SU-DHL-6 (cell line): ENCODE measurements around the gene LAMA2.

Experiments
- H2AFZ ChIP-seq: fragments of 200-600 bp; sonication (generic); 2 replicates; pipeline ENCODE4 v1.6.1; 2014; ENCODE audit warnings: low read depth, mild to moderate bottlenecking, moderate library complexity, mixed read lengths, antibody characterized with exemption, low read length; ENCODE audit not compliant: severe bottlenecking
- H3F3A ChIP-seq: fragments of 200-600 bp; shearing (Covaris generic); 2 replicates; pipeline ENCODE4 v1.6.0; 2016; ENCODE audit warnings: antibody characterized with exemption, mild to moderate bottlenecking; ENCODE audit not compliant: insufficient read depth
- H3K27ac ChIP-seq: fragments of 200-600 bp; sonication (generic); 2 replicates; pipeline ENCODE4 v1.5.1; 2016; ENCODE audit warnings: low read depth, mild to moderate bottlenecking, low read length, moderate library complexity, mixed read lengths
- H3K27me3 ChIP-seq: fragments of 200-600 bp; sonication (generic), shearing (Covaris generic); 2 replicates; pipeline ENCODE4 v1.6.0; 2014; ENCODE audit warnings: mild to moderate bottlenecking, low read length
- H3K36me3 ChIP-seq: fragments of 200-600 bp; sonication (generic); 2 replicates; pipeline ENCODE4 v1.6.1; 2014; ENCODE audit warnings: mild to moderate bottlenecking, low read length, mixed read lengths
- H3K4me2 ChIP-seq: fragments of 300-600, 200-600 bp; shearing (Covaris generic), sonication (generic); 2 replicates; pipeline ENCODE4 v1.6.0; 2014; ENCODE audit warnings: low read length, low read depth, mild to moderate bottlenecking; ENCODE audit not compliant: poor library complexity, severe bottlenecking
- H3K4me3 ChIP-seq: fragments of 200-600 bp; sonication (generic); 2 replicates; pipeline ENCODE4 v1.5.1; 2014; ENCODE audit warnings: antibody characterized with exemption, low read length, mild to moderate bottlenecking, mixed read lengths; ENCODE audit not compliant: insufficient read depth, poor library complexity, severe bottlenecking
- H3K79me2 ChIP-seq: fragments of 200-600 bp; sonication (generic); 2 replicates; pipeline ENCODE4 v1.6.1; 2014; ENCODE audit warnings: mild to moderate bottlenecking, low read length, moderate library complexity; ENCODE audit not compliant: insufficient read depth
- H3K9ac ChIP-seq: fragments of 200-600 bp; sonication (generic); 2 replicates; pipeline ENCODE4 v1.7.0; 2014; ENCODE audit warnings: mild to moderate bottlenecking, low read length
- H3K9me2 ChIP-seq: fragments of 200-600 bp; sonication (generic); replicated peaks from 2 replicates; pipeline ENCODE4 v1.6.1; 2014; ENCODE audit warnings: low read length; ENCODE audit not compliant: insufficient read depth
- H3K9me3 ChIP-seq: fragments of 200-600 bp; sonication (generic); 2 replicates; pipeline ENCODE4 v1.6.1; 2014; ENCODE audit warnings: low read length, mixed read lengths; ENCODE audit not compliant: insufficient read depth
- H4K20me1 ChIP-seq: fragments of 200-600 bp; sonication (generic); 2 replicates; pipeline ENCODE4 v1.6.1; 2014; ENCODE audit warnings: low read depth, mild to moderate bottlenecking, antibody characterized with exemption, low read length, moderate library complexity, mixed read lengths
- EZH2phosphoT487 ChIP-seq: fragments of 200-600 bp; sonication (generic), shearing (Covaris generic); conservative IDR thresholded peaks from 2 replicates; pipeline ENCODE4 v1.6.1; 2018; ENCODE audit warnings: mild to moderate bottlenecking, antibody characterized with exemption, low read length, moderate library complexity, mixed read lengths
- TF ChIP-seq, protein P1 (sequence below): fragments of 200-600 bp; sonication (generic); IDR thresholded peaks from one replicate; pipeline ENCODE4 v1.5.1; 2017; ENCODE audit warnings: antibody characterized with exemption, mild to moderate bottlenecking, low read length, moderate library complexity; ENCODE audit not compliant: insufficient read depth, poor library complexity, severe bottlenecking

The LAMA2 gene

DNA sequence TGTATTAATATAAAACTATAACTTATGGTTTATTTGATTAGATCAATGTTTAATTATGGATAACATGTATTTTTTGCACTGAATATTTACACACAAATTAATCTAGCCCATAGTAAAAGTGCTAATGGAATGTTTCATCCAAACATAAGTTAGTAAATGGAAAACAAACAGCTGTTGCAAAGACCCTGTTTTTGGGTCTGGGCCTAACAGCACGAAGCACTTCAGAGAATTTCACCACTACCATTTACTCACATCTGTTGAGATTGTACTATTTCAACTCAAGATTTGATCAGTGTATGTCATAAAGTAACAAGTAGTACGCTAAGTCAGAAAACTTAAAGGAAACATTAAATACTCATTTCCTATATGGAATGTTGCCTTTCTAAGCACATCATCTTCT is 359.6 kb downstream of the LAMA2 start:
- Histone ChIP-seq H3K27me3 (no peaks in the 10 kb centered on the region; the same call in 1 of the 2 replicates), H3K4me2 (no peak overlapping the region), H3K36me3 (no peaks in the 10 kb centered on the region), H3K79me2 (no peaks in the 10 kb centered on the region), H3K9ac (no peak overlapping the region), H3F3A (no peaks in the 10 kb centered on the region), H3K4me3 (no peak overlapping the region), H3K9me3 (no peaks in the 10 kb centered on the region), H2AFZ (no peak overlapping the region), H3K9me2 (no peaks in the 10 kb centered on the region), H3K27ac (no peak overlapping the region), H4K20me1 (no peaks in the 10 kb centered on the region)
- no peak for TF ChIP-seq EZH2phosphoT487
- TF ChIP-seq, protein P1, sequence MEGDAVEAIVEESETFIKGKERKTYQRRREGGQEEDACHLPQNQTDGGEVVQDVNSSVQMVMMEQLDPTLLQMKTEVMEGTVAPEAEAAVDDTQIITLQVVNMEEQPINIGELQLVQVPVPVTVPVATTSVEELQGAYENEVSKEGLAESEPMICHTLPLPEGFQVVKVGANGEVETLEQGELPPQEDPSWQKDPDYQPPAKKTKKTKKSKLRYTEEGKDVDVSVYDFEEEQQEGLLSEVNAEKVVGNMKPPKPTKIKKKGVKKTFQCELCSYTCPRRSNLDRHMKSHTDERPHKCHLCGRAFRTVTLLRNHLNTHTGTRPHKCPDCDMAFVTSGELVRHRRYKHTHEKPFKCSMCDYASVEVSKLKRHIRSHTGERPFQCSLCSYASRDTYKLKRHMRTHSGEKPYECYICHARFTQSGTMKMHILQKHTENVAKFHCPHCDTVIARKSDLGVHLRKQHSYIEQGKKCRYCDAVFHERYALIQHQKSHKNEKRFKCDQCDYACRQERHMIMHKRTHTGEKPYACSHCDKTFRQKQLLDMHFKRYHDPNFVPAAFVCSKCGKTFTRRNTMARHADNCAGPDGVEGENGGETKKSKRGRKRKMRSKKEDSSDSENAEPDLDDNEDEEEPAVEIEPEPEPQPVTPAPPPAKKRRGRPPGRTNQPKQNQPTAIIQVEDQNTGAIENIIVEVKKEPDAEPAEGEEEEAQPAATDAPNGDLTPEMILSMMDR: no peak

DNA sequence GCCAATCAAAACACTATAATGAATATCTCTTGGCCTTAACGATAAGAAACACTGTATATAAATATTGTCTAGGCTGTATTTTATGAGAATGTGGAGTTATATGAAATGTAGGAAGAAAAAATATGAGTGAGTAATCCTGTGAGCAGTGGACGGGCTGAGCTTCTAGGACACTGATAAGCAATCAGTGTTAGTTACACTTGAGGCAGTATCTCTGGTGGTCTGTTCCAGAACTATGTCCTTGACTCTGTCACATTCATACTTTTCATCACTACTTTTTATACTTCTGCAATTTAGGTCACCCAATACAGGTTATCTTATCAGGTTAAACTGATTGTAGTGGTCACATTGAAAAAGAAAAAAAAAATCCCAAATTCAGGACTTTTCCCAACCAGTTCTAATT is 360.4 kb downstream of the LAMA2 start:
- H3K4me3 ChIP-seq: no peak overlapping the region
- H3K9me3 ChIP-seq: no peaks in the 10 kb centered on the region
- H4K20me1 ChIP-seq: no peaks in the 10 kb centered on the region
- no peak overlapping the region for H3K27ac ChIP-seq
- no peaks in the 10 kb centered on the region for H3K9me2 ChIP-seq
- H2AFZ ChIP-seq: no peak overlapping the region
- H3K79me2 ChIP-seq: no peaks in the 10 kb centered on the region
- no peaks in the 10 kb centered on the region for H3K36me3 ChIP-seq
- TF ChIP-seq, protein P1: no peak
- TF ChIP-seq EZH2phosphoT487: no peak
- H3F3A ChIP-seq: no peaks in the 10 kb centered on the region
- no peak overlapping the region for H3K4me2 ChIP-seq
- no peak overlapping the region for H3K9ac ChIP-seq
- H3K27me3 ChIP-seq: no peaks in the 10 kb centered on the region; the same call in 1 of the 2 replicates

DNA sequence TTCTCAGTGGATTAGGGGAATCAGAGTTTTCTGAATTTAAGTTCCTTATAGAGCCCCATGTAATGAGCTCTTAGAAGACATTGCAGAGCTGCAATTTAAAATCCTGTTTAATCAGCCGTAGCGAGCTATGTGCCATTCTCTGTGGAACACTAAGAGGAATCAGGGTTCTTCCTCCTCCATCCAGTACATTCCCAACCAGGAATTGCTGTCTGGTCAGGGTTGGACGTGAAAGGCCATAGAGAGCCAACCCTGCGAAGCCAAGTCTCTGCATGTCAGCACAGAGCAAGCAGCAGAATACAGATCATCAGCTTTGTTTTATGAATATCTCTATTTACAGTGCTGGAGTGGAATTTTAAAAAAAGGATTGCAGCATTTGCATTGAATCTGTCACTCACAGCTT is 366.0 kb downstream of the LAMA2 start:
- H3K9ac ChIP-seq: no peak overlapping the region
- no peak overlapping the region for H2AFZ ChIP-seq
- H3K9me3 ChIP-seq: no peaks in the 10 kb centered on the region
- no peaks in the 10 kb centered on the region for H4K20me1 ChIP-seq
- no peaks in the 10 kb centered on the region; the same call in 1 of the 2 replicates for H3K27me3 ChIP-seq
- no peak overlapping the region for H3K4me3 ChIP-seq
- no peak overlapping the region for H3K4me2 ChIP-seq
- TF ChIP-seq, protein P1: no peak
- TF ChIP-seq EZH2phosphoT487: no peak
- no peaks in the 10 kb centered on the region for H3F3A ChIP-seq
- no peaks in the 10 kb centered on the region for H3K79me2 ChIP-seq
- no peaks in the 10 kb centered on the region for H3K9me2 ChIP-seq
- H3K27ac ChIP-seq: no peak overlapping the region
- H3K36me3 ChIP-seq: no peaks in the 10 kb centered on the region
